Lung (tissue), 12 donors: ENCODE results near the gene GBF1. TPM values are rescaled to one million over a fixed set of nuclear protein-coding genes. Genes with fewer than 3 reads are reported as not detected.

Source experiments
- ATAC-seq: fragments of 200-7000 bp; cut with Tn5 transposase; one replicate; pipeline ENCODE4 v1.9.1; 2020; ENCODE audit warnings: moderate number of reproducible peaks; ENCODE audit not compliant: insufficient read depth, low FRiP score
- DNase-seq, 3 donors: peaks; one replicate each; pipeline ENCODE4 v3.0.0-alpha.2; 2013 to 2017
- H3K27ac ChIP-seq, 2 donors: one replicate each; pipeline ENCODE4 v1.5.1; 2013; ENCODE audit warnings: mild to moderate bottlenecking in 2 of 2, moderate library complexity in 2 of 2, control low read depth in 1 of 2, inconsistent platforms in 1 of 2, low read depth in 1 of 2, low read length in 1 of 2
- H3K27me3 ChIP-seq, 3 donors: one replicate each; pipeline ENCODE4 v1.5.1; 2013; ENCODE audit warnings: low read length in 2 of 3; ENCODE audit not compliant: control insufficient read depth in 3 of 3, insufficient read depth in 3 of 3
- H3K36me3 ChIP-seq, 4 donors: one replicate each; pipeline ENCODE4 v1.5.1; 2013; ENCODE audit warnings: low read length in 4 of 4, mild to moderate bottlenecking in 1 of 4, moderate library complexity in 1 of 4; ENCODE audit not compliant: control insufficient read depth in 4 of 4, insufficient read depth in 4 of 4
- H3K4me1 ChIP-seq, 5 donors: one replicate each; pipeline ENCODE4 v1.5.1; 2013; ENCODE audit warnings: low read length in 5 of 5, mild to moderate bottlenecking in 2 of 5, moderate library complexity in 1 of 5; ENCODE audit not compliant: control insufficient read depth in 5 of 5, insufficient read depth in 5 of 5
- H3K4me3 ChIP-seq: one replicate; pipeline ENCODE4 v1.5.1; 2013; ENCODE audit warnings: mild to moderate bottlenecking, control low read depth, moderate library complexity
- H3K9ac ChIP-seq, 2 donors: one replicate each; pipeline ENCODE4 v1.5.1; 2013; ENCODE audit warnings: low read length in 2 of 2, control low read depth in 1 of 2; ENCODE audit not compliant: insufficient read depth in 1 of 2
- H3K9me3 ChIP-seq, 4 donors: one replicate each; pipeline ENCODE4 v1.5.1; 2013; ENCODE audit warnings: low read length in 3 of 4, mild to moderate bottlenecking in 1 of 4, moderate library complexity in 1 of 4; ENCODE audit not compliant: control insufficient read depth in 4 of 4, insufficient read depth in 3 of 4
- CTCF ChIP-seq: IDR thresholded peaks from 2 replicates; pipeline ENCODE4 v1.5.1; 2012; ENCODE audit warnings: mild to moderate bottlenecking; ENCODE audit errors: control extremely low read depth, extremely low read depth
- WGBS, 2 donors: extraction: QIAGEN DNeasy Blood & Tissue Kit; methylation state at CpG; one replicate each; pipeline ENCODE4 v1.1.7; 2013; 5-methylcytosine and 5-hydroxymethylcytosine counted together
- polyA plus RNA-seq, 2 donors: library from polyadenylated mRNA; stranded (reverse); fragments of 200-250 nt; gene quantifications; one replicate each; pipeline ENCODE4 v1.2.1, GENCODE V29; 2013
- total RNA-seq, 2 donors: library from RNA; depleted of rRNA in 1 of 2; stranded (reverse); fragments of >200 nt in 1 of 2; gene quantifications; one replicate each; pipeline ENCODE4 v1.2.1, GENCODE V29; 2014 to 2021
- donor health status: control.
- donor health status: control.
- donor health status: Bipolar disorder and iron deficiency.
- donor health status: healthy.
- donor health status: DM: yes; HTN: yes; CAD: no.

Gene GBF1
- total and polyA plus RNA-seq, 4 donors, result 11.6 to 48.5 (median 25.4) TPM

GRCh38 chr10:102327641-102328040 is 82.3 kb downstream of the GBF1 start:
- no peak overlapping the region for H3K9ac ChIP-seq
- WGBS, 2 donors, result 90 to 92% methylated on average over 2 of the region's 2 CpGs
- H3K27me3 ChIP-seq, result no peaks in the 10 kb centered on the region
- peaks cover 0 to 10% (median 1%) of the 10 kb centered on the region in 5 donors for H3K4me1 ChIP-seq
- ATAC-seq, result no peak
- H3K36me3 ChIP-seq, result peaks cover under 1 to 2% (median 1%) of the 10 kb centered on the region in 4 donors
- H3K27ac ChIP-seq, result no peak overlapping the region
- H3K9me3 ChIP-seq, result no peaks in the 10 kb centered on the region
- no peak for TF ChIP-seq CTCF
- no peak overlapping the region for H3K4me3 ChIP-seq
- peak in 1 of 3 donors; percentile 9 for DNase-seq

- DNase-seq (no peak), ATAC-seq (no peak)
- no peaks in the 10 kb centered on the region for H3K9me3 ChIP-seq
- no peak for TF ChIP-seq CTCF
- peaks cover 3 to 9% (median 4%) of the 10 kb centered on the region in 4 donors for H3K36me3 ChIP-seq
- no peak overlapping the region for H3K4me3 ChIP-seq
- H3K27me3 ChIP-seq, result no peaks in the 10 kb centered on the region
- no peak overlapping the region for H3K9ac ChIP-seq
- H3K4me1 ChIP-seq, result peaks cover 0 to 21% (median 5%) of the 10 kb centered on the region in 5 donors
- H3K27ac ChIP-seq, result peak overlapping the region in 1 of 2 donors; percentile 83
These were observed 87.4 kb downstream of the GBF1 start for GRCh38 chr10:102332772-102333171.

- H3K9me3 ChIP-seq, result no peaks in the 10 kb centered on the region
- no peak for TF ChIP-seq CTCF
- peaks cover 0 to 17% (median 5%) of the 10 kb centered on the region in 5 donors for H3K4me1 ChIP-seq
- WGBS, 2 donors, result 52 to 58% methylated on average over 4 of the region's 4 CpGs
- peak; percentile 41 to 65 (median 42) for DNase-seq
- H3K27ac ChIP-seq, result peak overlapping the region; percentile 56 to 83
- peaks cover 2 to 9% (median 4%) of the 10 kb centered on the region in 4 donors for H3K36me3 ChIP-seq
- H3K4me3 ChIP-seq, result no peak overlapping the region
- H3K9ac ChIP-seq, result no peak overlapping the region
- ATAC-seq, result peak; percentile 79
- no peaks in the 10 kb centered on the region for H3K27me3 ChIP-seq
These were observed 88.8 kb downstream of the GBF1 start for GRCh38 chr10:102334101-102334500.

GRCh38 chr10:102335184-102335583 is 89.9 kb downstream of the GBF1 start:
- Histone ChIP-seq H3K36me3 (peaks cover 2 to 9% (median 4%) of the 10 kb centered on the region in 4 donors), H3K9me3 (no peaks in the 10 kb centered on the region), H3K4me1 (peaks cover 0 to 16% (median 5%) of the 10 kb centered on the region in 5 donors), H3K27ac (peak overlapping the region; percentile 53 to 83), H3K9ac (no peak overlapping the region), H3K4me3 (no peak overlapping the region), H3K27me3 (no peaks in the 10 kb centered on the region)
- DNase-seq (no peak), ATAC-seq (no peak)
- no peak for TF ChIP-seq CTCF
- WGBS, 2 donors, result 76 to 94% methylated on average over 3 of the region's 3 CpGs
